Smooth muscle cell (in vitro differentiated cells): ENCODE measurements around the gene RADIL. TPM values are rescaled to one million over a fixed set of nuclear protein-coding genes. Genes with fewer than 3 reads are reported as not detected.

Experiments
- DNase-seq: peaks from one replicate; lab custom pipeline; 2025; ENCODE audit not compliant: unreplicated experiment; lab: John Stamatoyannopoulos, UW
- H2AFZ ChIP-seq: fragments of 200-600 bp; sonication (generic); 2 replicates; pipeline ENCODE4 v1.6.0; 2016; ENCODE audit warnings: antibody characterized with exemption, low read depth, mild to moderate bottlenecking
- H3F3A ChIP-seq: fragments of 200-600 bp; sonication (generic); 2 replicates; pipeline ENCODE4 v1.6.0; 2017; ENCODE audit warnings: antibody characterized with exemption, low read depth
- H3K27ac ChIP-seq: fragments of 200-600 bp; sonication (generic); 2 replicates; pipeline ENCODE4 v1.5.1; 2016; ENCODE audit warnings: low read depth, mild to moderate bottlenecking
- H3K27me3 ChIP-seq: fragments of 200-600 bp; sonication (generic); 2 replicates; pipeline ENCODE4 v1.6.1; 2016; ENCODE audit warnings: low read depth, mild to moderate bottlenecking
- H3K36me3 ChIP-seq: fragments of 200-600 bp; sonication (generic); 2 replicates; pipeline ENCODE4 v1.5.1; 2016; ENCODE audit warnings: low read depth
- H3K4me1 ChIP-seq: fragments of 200-600 bp; sonication (generic); 2 replicates; pipeline ENCODE4 v1.5.1; 2016; ENCODE audit warnings: low read depth
- H3K4me2 ChIP-seq: fragments of 200-600 bp; sonication (generic); 2 replicates; pipeline ENCODE4 v1.6.0; 2016; ENCODE audit warnings: mild to moderate bottlenecking
- H3K4me3 ChIP-seq: fragments of 200-600 bp; sonication (generic); 2 replicates; pipeline ENCODE4 v1.5.1; 2016; ENCODE audit warnings: mild to moderate bottlenecking
- H3K79me2 ChIP-seq: fragments of 200-600 bp; sonication (generic); 2 replicates; pipeline ENCODE4 v1.6.0; 2016; ENCODE audit warnings: low read depth, mild to moderate bottlenecking
- H3K9ac ChIP-seq: fragments of 200-600 bp; sonication (generic); 2 replicates; pipeline ENCODE4 v1.6.0; 2016; ENCODE audit warnings: low read depth
- H3K9me3 ChIP-seq: fragments of 200-600 bp; sonication (generic); replicated peaks from 2 replicates; pipeline ENCODE4 v1.5.1; 2016; ENCODE audit warnings: low read depth
- H4K20me1 ChIP-seq: fragments of 200-600 bp; sonication (generic); 2 replicates; pipeline ENCODE4 v1.6.0; 2016; ENCODE audit warnings: low read depth
- CTCF ChIP-seq: fragments of 200-600 bp; sonication (generic); IDR thresholded peaks from 2 replicates; pipeline ENCODE4 v1.5.1; 2017; ENCODE audit warnings: borderline replicate concordance, mild to moderate bottlenecking, antibody characterized with exemption; ENCODE audit not compliant: insufficient read depth, poor library complexity, severe bottlenecking
- WGBS: methylation state at CpG from one replicate; pipeline ENCODE4 v1.1.7; 2016; ENCODE audit warnings: low lambda C conversion rate; 5-methylcytosine and 5-hydroxymethylcytosine counted together
- polyA plus RNA-seq: library from polyadenylated mRNA; unstranded; fragments of >200 nt; fragmentation: Nextera tagmentation; extraction: Ambion mirVana; gene quantifications from 2 replicates; pipeline ENCODE4 v1.2.1, GENCODE V29; 2016
- total RNA-seq: library from RNA; depleted of rRNA; stranded (reverse); fragments of >200 nt; gene quantifications from 2 replicates; pipeline ENCODE4 v1.2.3, GENCODE V29; 2014

Gene RADIL
- total and polyA plus RNA-seq, 2 experiments from 2014 or later = 4.7 to 10.7 TPM

- no peak overlapping the region for H3K9ac ChIP-seq
- H3K9me3 ChIP-seq = no peaks in the 10 kb centered on the region
- no peak overlapping the region for H2AFZ ChIP-seq
- no peak for DNase-seq
- no peak for TF ChIP-seq CTCF
- H3F3A ChIP-seq = no peaks in the 10 kb centered on the region
- H3K27me3 ChIP-seq = no peaks in the 10 kb centered on the region
- H3K79me2 ChIP-seq = no peaks in the 10 kb centered on the region
- H3K4me2 ChIP-seq = no peak overlapping the region
- H3K4me3 ChIP-seq = no peak overlapping the region
- no peaks in the 10 kb centered on the region for H4K20me1 ChIP-seq
- no peaks in the 10 kb centered on the region for H3K36me3 ChIP-seq
- no peak overlapping the region for H3K27ac ChIP-seq
- no peaks in the 10 kb centered on the region for H3K4me1 ChIP-seq
- 90% methylated on average over 14 of the region's 14 CpGs for WGBS
Measured at GRCh38 chr7:4823441-4824119, 59.9 kb downstream of the RADIL start.

DNA sequence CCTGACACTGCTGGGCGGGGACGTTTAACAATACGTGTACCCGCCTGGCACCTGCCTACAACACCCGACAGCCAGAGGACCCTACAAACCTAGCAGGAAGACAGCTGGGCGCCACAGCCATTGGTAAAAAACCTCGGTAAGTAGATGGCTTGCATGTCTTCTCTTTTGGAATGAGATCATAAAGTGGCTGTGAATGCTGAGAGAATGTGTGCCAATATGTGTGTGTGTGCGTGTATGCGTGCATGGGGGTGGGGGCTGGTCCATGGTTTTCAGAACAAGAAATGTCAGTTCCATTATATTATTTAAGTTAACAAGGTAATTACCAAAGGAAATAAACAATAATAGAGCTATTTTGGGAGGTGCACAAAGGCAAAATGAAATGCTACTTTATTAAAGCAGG, 60.8 kb downstream of the RADIL start:
- Histone ChIP-seq H3K36me3 (no peaks in the 10 kb centered on the region), H3K79me2 (no peaks in the 10 kb centered on the region), H3K9me3 (no peaks in the 10 kb centered on the region), H3K4me2 (no peak overlapping the region), H3K27ac (no peak overlapping the region), H3K4me1 (no peaks in the 10 kb centered on the region), H3K27me3 (no peaks in the 10 kb centered on the region), H3K9ac (no peak overlapping the region), H4K20me1 (no peaks in the 10 kb centered on the region), H3F3A (no peaks in the 10 kb centered on the region), H3K4me3 (no peak overlapping the region), H2AFZ (no peak overlapping the region)
- DNase-seq = no peak
- no peak for TF ChIP-seq CTCF
- 95% methylated on average over 9 of the region's 9 CpGs for WGBS

GRCh38 chr7:4820967-4821471, 62.5 kb downstream of the RADIL start:
- H3K9me3 ChIP-seq = no peaks in the 10 kb centered on the region
- H3K36me3 ChIP-seq = no peaks in the 10 kb centered on the region
- H3K27ac ChIP-seq = no peak overlapping the region
- no peaks in the 10 kb centered on the region for H4K20me1 ChIP-seq
- no peaks in the 10 kb centered on the region for H3F3A ChIP-seq
- no peaks in the 10 kb centered on the region for H3K79me2 ChIP-seq
- H3K4me2 ChIP-seq = no peak overlapping the region
- H3K4me3 ChIP-seq = no peak overlapping the region
- H2AFZ ChIP-seq = no peak overlapping the region
- H3K27me3 ChIP-seq = no peaks in the 10 kb centered on the region
- 94% methylated on average over 17 of the region's 20 CpGs for WGBS
- H3K9ac ChIP-seq = no peak overlapping the region
- DNase-seq = no peak
- H3K4me1 ChIP-seq = no peaks in the 10 kb centered on the region
- no peak for TF ChIP-seq CTCF
